Transverse colon (tissue), 3 donors: ENCODE measurements around the gene NEK7.

Experiments used
- CTCF ChIP-seq, 5 experiments: fragments of 200-600 bp in 3 of 5; fragments of 450-650 bp in 2 of 5; sonication (generic) in 3 of 5; IDR thresholded peaks; 1 replicate in 2 of 5; 2 replicates in 3 of 5; pipeline ENCODE4 v1.5.1; 2016 to 2017; ENCODE audit warnings: antibody characterized with exemption in 5 of 5, inconsistent platforms in 3 of 5, mild to moderate bottlenecking in 2 of 5, moderate library complexity in 1 of 5
- POLR2A ChIP-seq: fragments of 450-650 bp; IDR thresholded peaks from one replicate; pipeline ENCODE4 v1.6.1; 2016; ENCODE audit warnings: antibody characterized with exemption, mild to moderate bottlenecking, moderate library complexity

DNA sequence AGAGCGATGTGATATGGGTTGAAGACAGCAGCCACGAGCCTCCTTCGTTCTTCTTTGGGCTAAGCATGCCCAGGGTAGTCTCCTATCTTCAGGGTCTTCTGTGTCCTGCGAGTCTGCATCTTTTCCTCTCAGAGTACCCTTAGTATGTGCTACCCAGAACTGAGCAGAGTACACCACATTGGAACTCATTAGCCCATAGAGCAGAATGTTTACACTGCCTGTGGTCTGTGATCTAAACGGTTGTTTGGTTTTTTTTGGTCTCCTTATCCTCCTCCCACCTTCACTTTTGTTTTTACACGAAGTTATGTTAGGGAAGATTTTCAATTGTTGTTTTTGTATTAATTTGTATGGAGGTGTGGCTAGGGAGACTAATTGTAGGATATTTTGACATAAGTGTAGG is 126.4 kb downstream of the NEK7 start:
- TF ChIP-seq POLR2A (no peak), CTCF (IDR thresholded peaks at IDR 0.05) (no peak)
